BE2C (cell line): ENCODE data around the gene TMEM225B.
"Not testable (repeated sequence)": the region's sequence is repeated elsewhere in the genome, so short reads cannot be mapped to it uniquely, and the experiment has no call there.

Source experiments
- DNase-seq: peaks from one replicate; pipeline ENCODE4 v3.0.0-alpha.2; 2020
- H3K27me3 ChIP-seq: fragments of 250-450 bp; sonication (Bioruptor Pico); 2 replicates; pipeline ENCODE4 v1.5.1; 2020; ENCODE audit warnings: mild to moderate bottlenecking
- H3K36me3 ChIP-seq: fragments of 250-450 bp; sonication (Bioruptor Pico); 2 replicates; pipeline ENCODE4 v1.5.1; 2020; ENCODE audit warnings: mild to moderate bottlenecking
- H3K4me1 ChIP-seq: fragments of 250-450 bp; sonication (Bioruptor Pico); 2 replicates; pipeline ENCODE4 v1.5.1; 2020
- H3K4me3 ChIP-seq: 2 replicates; pipeline ENCODE4 v1.5.1; 2011; ENCODE audit warnings: low read depth, low read length
- H3K9me3 ChIP-seq: fragments of 250-450 bp; sonication (Bioruptor Pico); 2 replicates; pipeline ENCODE4 v1.5.1; 2020
- TF ChIP-seq, protein P1 (sequence below): IDR thresholded peaks from 2 replicates; pipeline ENCODE4 v1.5.1; 2012; ENCODE audit warnings: mild to moderate bottlenecking, low read depth, low read length

TMEM225B gene

DNA sequence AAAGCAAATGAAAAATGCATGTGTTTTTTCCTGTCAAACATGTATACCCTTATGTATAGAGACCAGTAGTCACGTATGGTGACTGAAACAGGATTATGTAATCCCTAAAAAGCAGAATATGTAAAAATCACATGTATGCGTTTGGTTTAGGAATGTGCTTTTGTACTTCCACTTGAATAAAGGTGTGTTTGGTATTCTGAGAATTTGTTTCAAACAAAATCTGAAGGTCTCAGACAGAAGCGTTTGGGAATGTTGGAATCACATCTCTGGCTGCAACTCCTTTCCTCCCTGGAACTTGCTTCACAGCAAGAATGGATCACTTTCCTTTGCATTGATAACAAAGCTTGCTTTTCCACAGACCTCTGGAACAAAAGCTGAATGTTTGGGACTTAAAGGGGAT, 21.8 kb upstream of the TMEM225B start:
- Histone ChIP-seq H3K4me1 (peaks cover 3% of the 10 kb centered on the region; the same call in 1 of the 2 replicates), H3K36me3 (peaks cover 25% of the 10 kb centered on the region), H3K9me3 (no peaks in the 10 kb centered on the region), H3K4me3 (no peak overlapping the region), H3K27me3 (no peaks in the 10 kb centered on the region)
- TF ChIP-seq, protein P1, sequence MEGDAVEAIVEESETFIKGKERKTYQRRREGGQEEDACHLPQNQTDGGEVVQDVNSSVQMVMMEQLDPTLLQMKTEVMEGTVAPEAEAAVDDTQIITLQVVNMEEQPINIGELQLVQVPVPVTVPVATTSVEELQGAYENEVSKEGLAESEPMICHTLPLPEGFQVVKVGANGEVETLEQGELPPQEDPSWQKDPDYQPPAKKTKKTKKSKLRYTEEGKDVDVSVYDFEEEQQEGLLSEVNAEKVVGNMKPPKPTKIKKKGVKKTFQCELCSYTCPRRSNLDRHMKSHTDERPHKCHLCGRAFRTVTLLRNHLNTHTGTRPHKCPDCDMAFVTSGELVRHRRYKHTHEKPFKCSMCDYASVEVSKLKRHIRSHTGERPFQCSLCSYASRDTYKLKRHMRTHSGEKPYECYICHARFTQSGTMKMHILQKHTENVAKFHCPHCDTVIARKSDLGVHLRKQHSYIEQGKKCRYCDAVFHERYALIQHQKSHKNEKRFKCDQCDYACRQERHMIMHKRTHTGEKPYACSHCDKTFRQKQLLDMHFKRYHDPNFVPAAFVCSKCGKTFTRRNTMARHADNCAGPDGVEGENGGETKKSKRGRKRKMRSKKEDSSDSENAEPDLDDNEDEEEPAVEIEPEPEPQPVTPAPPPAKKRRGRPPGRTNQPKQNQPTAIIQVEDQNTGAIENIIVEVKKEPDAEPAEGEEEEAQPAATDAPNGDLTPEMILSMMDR: no peak
- no peak for DNase-seq

DNA sequence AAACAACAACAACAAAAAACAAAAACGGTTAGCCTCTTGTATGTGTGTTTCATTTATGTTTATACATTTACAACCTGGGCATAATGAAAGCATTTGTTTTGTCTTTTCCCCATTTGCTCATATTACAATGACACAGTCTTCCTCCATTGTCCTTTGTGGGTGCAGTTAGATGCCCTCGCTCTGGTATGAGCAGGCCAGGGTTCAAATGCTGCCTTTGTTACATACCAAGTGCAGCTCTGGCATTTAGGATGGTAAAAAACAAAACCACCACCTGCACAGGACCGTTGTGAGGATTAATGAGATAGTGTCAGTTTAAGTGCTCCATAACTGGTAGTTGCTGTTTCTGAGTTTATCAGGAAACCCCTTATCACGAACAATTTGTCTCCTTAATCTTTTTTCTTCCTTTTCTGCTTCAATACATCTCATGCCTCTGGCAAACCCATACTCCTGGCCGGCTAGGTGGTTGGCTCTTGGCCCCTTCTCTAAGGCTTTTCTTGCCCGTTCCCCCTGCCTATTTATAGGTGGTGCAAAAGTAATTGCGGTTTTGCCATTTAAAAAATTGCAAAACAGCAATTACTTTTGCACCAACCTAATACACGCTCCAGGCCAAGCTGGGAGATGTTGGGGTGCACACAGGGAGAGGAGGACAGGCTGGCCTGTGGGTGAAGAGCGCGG, 18.6 kb upstream of the TMEM225B start:
- TF ChIP-seq, protein P1: no peak
- peak overlapping the region; percentile 76 for H3K4me3 ChIP-seq
- H3K36me3 ChIP-seq: no peaks in the 10 kb centered on the region
- H3K4me1 ChIP-seq: peaks cover 3% of the 10 kb centered on the region; the same call in 1 of the 2 replicates
- no peak for DNase-seq
- H3K27me3 ChIP-seq: no peaks in the 10 kb centered on the region
- no peaks in the 10 kb centered on the region for H3K9me3 ChIP-seq

DNA sequence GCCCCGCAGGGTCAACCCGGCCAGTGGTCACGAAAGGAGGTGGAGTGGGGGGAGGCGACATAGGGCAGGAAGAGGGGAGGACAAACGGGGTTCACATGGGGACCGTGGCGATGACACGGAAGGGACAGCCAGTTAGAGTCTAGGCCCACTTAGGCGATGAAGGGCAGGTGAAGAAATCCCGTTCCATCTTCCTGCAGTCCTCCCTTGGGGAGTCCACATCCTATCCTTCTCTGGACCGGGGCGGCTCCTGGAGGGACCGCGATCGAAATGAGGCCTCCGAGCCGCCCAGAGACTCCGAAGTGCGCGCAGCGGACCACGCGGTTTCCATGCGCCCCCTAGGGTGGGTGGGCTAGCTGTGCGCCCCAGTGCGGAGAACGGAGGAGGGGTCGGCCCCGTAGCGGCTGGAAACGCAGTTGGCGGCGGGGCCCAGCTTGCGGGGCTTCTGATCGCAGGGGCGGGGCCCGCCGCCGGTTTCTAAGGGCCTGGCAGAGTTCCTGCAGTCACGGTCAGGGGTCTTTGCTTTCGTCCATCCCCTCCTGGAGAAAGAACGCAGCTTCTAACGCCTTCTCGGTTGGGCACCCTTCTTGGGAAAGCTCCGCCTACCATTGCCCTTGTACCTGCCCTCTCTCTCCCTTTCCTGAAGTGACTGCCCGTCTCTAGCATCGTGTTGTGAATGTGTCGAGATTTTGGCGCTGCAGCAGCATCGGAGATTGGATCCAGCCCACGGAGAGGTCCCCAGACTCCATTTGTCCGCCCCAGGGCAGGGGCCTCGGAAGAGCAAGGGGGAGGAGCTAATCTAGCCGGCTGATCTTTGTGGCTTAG, 17.9 kb upstream of the TMEM225B start:
- Histone ChIP-seq H3K4me3 (peak overlapping the region; percentile 76), H3K27me3 (no peaks in the 10 kb centered on the region), H3K36me3 (no peaks in the 10 kb centered on the region), H3K4me1 (peaks cover 3% of the 10 kb centered on the region; the same call in 1 of the 2 replicates), H3K9me3 (no peaks in the 10 kb centered on the region)
- TF ChIP-seq, protein P1: peak; percentile 61
- peak; percentile 81 for DNase-seq

DNA sequence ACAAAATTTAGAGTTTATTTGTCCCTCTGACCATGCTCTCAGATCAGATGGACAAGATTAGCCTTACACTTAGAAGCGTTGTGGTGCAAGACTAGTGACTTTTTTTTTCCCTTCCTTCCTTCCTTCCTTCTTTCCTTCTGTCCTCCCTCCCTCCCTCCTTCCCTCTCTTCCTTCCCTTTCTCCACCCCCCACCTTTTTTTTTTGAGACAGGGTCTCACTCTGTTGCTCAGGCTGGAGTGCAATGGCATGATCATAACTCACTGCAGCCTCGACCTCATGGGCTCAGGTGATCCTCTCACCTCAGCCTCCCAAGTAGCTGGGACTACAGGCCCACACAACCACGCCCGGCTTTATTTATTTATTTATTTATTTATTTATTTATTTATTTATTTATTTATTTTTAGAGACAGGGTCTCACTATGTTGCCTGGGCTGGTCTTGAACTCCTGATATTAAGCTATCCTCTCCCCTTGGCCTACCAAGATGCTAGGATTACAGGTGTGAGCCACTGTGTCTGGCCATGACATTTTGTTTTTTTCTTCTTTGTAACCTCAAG, 17.2 kb upstream of the TMEM225B start:
- not testable (repeated sequence) for H3K4me1 ChIP-seq, H3K36me3 ChIP-seq, DNase-seq, H3K27me3 ChIP-seq, H3K9me3 ChIP-seq
- H3K4me3 ChIP-seq: peak overlapping the region; percentile 76

DNA sequence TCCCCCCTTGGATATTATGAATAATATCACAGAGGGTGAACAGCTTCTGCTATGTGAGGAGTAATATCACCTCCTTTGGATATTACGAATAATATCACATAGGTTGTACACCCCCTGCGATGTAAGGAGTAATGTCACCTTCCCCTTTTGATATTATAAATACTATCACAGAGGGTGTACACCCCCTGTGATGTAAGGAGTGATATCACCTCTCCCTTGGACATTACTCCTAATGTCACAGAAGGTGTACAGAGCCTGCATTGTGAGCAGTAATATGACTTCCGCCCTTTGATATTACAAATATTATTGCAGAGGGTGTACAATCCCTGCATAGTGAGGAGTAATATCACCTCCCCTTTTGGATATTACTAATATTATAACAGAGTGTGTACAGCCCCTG, 9.2 kb upstream of the TMEM225B start:
- Histone ChIP-seq H3K4me3 (no peak overlapping the region), H3K27me3 (peaks cover 24% of the 10 kb centered on the region), H3K4me1 (no peaks in the 10 kb centered on the region), H3K36me3 (no peaks in the 10 kb centered on the region), H3K9me3 (no peaks in the 10 kb centered on the region)
- TF ChIP-seq, protein P1: no peak
- no peak for DNase-seq

DNA sequence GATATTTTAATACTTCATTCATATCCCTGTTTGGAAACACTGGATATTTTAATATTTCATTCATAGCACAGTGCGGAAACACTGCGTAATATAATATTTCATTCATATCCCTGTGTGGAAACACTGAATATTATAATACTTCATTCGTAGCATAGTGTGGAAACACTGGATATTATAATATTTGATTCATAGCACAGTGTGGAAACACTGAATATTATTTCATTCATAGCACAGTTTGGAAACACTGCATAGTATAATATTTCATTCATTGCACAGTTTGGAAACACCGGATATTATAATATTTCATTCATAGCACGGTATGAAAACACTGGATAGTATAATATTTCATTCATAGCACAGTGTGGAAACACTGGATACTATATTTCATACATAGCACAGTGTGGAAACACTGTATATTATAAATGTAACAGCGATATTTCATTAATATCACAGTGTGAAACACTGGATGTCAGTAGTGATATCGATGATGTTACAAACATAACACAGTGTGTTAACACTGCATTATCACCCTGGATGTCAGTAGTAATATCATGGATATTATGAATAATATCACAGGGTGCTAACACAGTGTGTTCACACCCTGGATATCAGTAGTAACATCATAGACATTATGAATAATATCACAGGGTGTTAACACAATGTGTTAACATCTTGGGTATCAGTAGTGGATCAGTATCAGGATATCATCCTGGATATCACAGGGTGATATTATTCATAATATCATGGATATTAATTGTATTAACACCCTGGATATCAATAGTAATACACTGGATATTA, 2.9 kb upstream of the TMEM225B start:
- Histone ChIP-seq H3K36me3 (no peaks in the 10 kb centered on the region), H3K27me3 (peaks cover 8% of the 10 kb centered on the region), H3K9me3 (no peaks in the 10 kb centered on the region), H3K4me1 (no peaks in the 10 kb centered on the region), H3K4me3 (no peak overlapping the region)
- DNase-seq: no peak
- TF ChIP-seq, protein P1: no peak
